ENCODE results near the gene ZNF484.
"Not testable (repeated sequence)": the region's sequence is repeated elsewhere in the genome, so short reads cannot be mapped to it uniquely, and the experiment has no call there.

ZNF484 gene

DNA sequence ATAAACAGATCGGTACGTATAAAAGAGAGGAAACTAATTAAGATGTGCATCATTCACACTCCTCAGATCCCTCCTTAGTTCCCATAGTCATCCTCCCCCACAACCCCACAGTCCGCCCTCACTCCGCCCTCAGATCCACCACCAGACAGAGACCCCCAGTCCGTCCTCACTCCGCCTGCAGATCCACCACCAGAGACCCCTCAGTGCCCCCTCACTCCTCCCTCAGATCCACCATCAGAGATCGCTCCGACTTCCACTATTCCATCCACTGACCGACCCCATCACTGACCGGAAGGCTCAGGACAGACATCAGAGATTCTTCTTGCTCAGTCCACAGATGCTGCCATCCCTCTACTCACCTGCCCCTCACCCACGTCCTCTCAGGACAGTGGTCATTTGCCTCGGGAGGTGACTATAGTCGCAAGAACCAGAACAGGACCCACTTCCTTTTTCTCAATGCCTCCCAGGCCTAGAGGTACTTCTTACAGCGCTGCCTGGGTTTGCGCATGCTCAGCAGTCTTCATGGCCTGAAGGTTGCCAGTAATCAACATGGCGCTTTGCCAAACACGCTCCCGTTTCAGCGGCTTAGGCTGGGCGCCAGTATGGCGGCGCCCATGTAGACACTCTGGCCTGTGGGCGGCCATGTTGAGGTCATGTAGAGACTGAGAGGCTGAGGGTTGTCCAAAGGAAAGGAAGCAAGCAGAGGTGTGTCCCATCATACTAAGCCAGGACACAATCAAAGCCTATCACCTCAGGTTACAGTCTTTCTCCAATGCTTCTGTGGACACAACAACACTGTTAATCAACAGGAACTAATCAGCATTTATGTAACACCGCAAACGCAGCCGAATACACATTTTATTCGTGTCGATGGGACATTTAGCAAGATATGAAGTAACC, at the start of gene ZNF484:
Gene ZNF484 (minus strand): TSS at position 508 of the 900 bp plus-strand sequence. CDS start 3,009 bp downstream, outside the sequence.
- Histone ChIP-seq H3K36me3 (replicated peaks) (no peaks in the 10 kb centered on the region), H3K27ac (peak within 1 kb of the TSS; percentile 76), H3K4me3 (ENCODE audit: low read depth, low read length) (peak within 1 kb of the TSS; percentile 85), H3K27me3 (replicated peaks) (no peaks in the 10 kb centered on the region)
- DNase-seq = peak; percentile 98
- TF ChIP-seq, protein P1, sequence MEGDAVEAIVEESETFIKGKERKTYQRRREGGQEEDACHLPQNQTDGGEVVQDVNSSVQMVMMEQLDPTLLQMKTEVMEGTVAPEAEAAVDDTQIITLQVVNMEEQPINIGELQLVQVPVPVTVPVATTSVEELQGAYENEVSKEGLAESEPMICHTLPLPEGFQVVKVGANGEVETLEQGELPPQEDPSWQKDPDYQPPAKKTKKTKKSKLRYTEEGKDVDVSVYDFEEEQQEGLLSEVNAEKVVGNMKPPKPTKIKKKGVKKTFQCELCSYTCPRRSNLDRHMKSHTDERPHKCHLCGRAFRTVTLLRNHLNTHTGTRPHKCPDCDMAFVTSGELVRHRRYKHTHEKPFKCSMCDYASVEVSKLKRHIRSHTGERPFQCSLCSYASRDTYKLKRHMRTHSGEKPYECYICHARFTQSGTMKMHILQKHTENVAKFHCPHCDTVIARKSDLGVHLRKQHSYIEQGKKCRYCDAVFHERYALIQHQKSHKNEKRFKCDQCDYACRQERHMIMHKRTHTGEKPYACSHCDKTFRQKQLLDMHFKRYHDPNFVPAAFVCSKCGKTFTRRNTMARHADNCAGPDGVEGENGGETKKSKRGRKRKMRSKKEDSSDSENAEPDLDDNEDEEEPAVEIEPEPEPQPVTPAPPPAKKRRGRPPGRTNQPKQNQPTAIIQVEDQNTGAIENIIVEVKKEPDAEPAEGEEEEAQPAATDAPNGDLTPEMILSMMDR (IDR thresholded peaks at IDR 0.05; ENCODE audit: low read depth, low read length, missing control alignments) = no peak
- in situ Hi-C loops (cut with HindIII; ENCODE audit: low pct_ligation_motif_present, low sequenced_read_pairs) = no loop called here

DNA sequence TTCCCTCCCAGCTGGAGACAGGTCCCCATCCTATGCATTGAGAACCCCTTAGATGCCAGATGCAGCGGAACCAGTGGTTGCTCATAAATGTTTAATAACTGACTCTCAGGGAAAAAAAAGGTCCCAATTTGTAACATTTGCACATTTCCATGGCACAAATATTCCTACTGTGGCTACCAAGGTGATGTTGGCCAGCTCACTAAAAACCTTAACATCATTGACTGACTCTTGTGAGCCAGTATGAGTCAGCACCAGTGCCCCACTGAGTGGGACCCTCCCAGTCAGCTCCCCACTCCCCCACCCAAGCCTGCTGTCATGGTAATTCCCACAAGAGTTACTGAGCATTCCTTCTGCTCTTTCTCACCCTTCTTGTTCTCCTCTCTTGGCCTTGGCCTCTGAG, 42.6 kb upstream of the ZNF484 start:
- DNase-seq = no peak
- Histone ChIP-seq H3K4me3 (ENCODE audit: low read depth, low read length) (no peak overlapping the region), H3K27ac (no peak overlapping the region), H3K36me3 (replicated peaks) (no peaks in the 10 kb centered on the region), H3K27me3 (replicated peaks) (no peaks in the 10 kb centered on the region)
- TF ChIP-seq, protein P1 (IDR thresholded peaks at IDR 0.05; ENCODE audit: low read depth, low read length, missing control alignments) = no peak
- in situ Hi-C loops (cut with HindIII; ENCODE audit: low pct_ligation_motif_present, low sequenced_read_pairs) = no loop called here

GRCh38 chr9:92917176-92917800, 39.5 kb upstream of the ZNF484 start:
- DNase-seq = no peak
- Histone ChIP-seq H3K36me3 (replicated peaks) (no peaks in the 10 kb centered on the region), H3K27me3 (replicated peaks) (no peaks in the 10 kb centered on the region), H3K27ac (no peak overlapping the region), H3K4me3 (ENCODE audit: low read depth, low read length) (no peak overlapping the region)
- in situ Hi-C loops (cut with HindIII; ENCODE audit: low pct_ligation_motif_present, low sequenced_read_pairs) = no loop called here
- TF ChIP-seq, protein P1 (IDR thresholded peaks at IDR 0.05; ENCODE audit: low read depth, low read length, missing control alignments) = no peak

DNA sequence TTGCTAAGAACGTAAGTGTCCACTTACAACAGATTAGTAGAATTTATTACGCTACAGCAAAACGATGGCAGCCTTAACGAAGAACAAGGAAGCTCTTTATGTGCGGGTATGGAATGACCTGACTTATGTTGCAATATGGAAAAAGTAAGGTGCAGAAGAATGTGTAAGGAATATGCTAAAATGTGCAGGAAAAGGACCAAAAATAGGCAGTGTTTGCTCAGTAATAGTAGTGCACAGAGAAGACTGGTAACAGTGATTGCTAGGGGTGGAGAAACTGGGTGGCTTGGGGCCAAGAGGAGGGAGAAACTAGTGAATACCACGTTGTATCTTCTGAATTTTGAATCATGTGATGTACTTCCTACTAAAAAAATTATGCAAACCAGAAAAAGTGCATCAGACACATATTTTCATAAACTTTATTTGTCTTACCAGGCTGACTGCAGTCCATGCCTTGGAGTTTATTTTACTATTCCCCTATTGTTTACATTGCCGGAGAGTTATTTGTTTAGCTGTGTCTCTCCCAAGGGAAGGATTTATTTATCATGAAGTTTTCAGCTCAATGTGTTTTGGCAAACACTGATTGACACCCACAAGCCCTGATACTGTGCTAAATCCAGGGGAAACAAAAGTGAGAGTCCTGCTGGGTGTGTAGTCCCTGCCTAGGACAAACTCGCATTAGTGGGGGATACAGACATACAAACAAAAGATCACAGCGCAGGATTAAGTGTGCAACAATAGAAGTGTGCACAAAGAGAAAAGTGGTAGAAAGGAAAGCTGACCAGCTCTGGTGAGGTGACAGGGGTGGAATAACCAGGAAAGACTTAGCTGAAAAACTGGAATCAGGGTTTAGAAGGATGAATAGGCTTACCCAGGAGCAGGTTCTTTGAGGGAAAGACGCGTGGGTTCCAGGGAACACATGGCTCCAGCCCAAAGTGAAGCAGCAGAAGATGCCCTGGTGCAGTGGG, 34.0 kb upstream of the ZNF484 start:
- Histone ChIP-seq H3K4me3 (ENCODE audit: low read depth, low read length) (no peak overlapping the region), H3K27ac (no peak overlapping the region), H3K36me3 (replicated peaks) (no peaks in the 10 kb centered on the region), H3K27me3 (replicated peaks) (peaks cover 3% of the 10 kb centered on the region)
- TF ChIP-seq, protein P1 (IDR thresholded peaks at IDR 0.05; ENCODE audit: low read depth, low read length, missing control alignments) = no peak
- in situ Hi-C loops (cut with HindIII; ENCODE audit: low pct_ligation_motif_present, low sequenced_read_pairs) = no loop called here
- no peak for DNase-seq

GRCh38 chr9:92905137-92905536, 27.3 kb upstream of the ZNF484 start:
- in situ Hi-C loops (cut with HindIII; ENCODE audit: low pct_ligation_motif_present, low sequenced_read_pairs); H3K4me3 ChIP-seq (ENCODE audit: low read depth, low read length); DNase-seq; H3K36me3 ChIP-seq (replicated peaks); H3K27me3 ChIP-seq (replicated peaks); H3K27ac ChIP-seq: not testable (repeated sequence)

All from brain microvascular endothelial cell (primary cell).